WI38 (cell line): ENCODE measurements around the gene COL13A1.

Experiments used
- H3K4me3 ChIP-seq: 2 replicates; pipeline ENCODE4 v1.5.1; 2011; ENCODE audit warnings: low read depth, mild to moderate bottlenecking, control low read depth, low read length
- CTCF ChIP-seq: IDR thresholded peaks from 2 replicates; pipeline ENCODE4 v1.5.1; 2012; ENCODE audit warnings: low read depth, mild to moderate bottlenecking, control low read depth, low read length

Gene COL13A1

GRCh38 chr10:69893271-69893900 lies 91.7 kb downstream of the COL13A1 start:
- no peak overlapping the region for H3K4me3 ChIP-seq
- no peak for TF ChIP-seq CTCF

GRCh38 chr10:69894156-69894555 lies 92.5 kb downstream of the COL13A1 start:
- TF ChIP-seq CTCF, result no peak
- H3K4me3 ChIP-seq, result no peak overlapping the region

- no peak overlapping the region for H3K4me3 ChIP-seq
- no peak for TF ChIP-seq CTCF
These were observed 94.1 kb downstream of the COL13A1 start for GRCh38 chr10:69895759-69896158.

GRCh38 chr10:69896606-69897231 lies 95.0 kb downstream of the COL13A1 start:
- no peak for TF ChIP-seq CTCF
- no peak overlapping the region for H3K4me3 ChIP-seq

GRCh38 chr10:69897432-69897831 lies 95.7 kb downstream of the COL13A1 start:
- H3K4me3 ChIP-seq, result no peak overlapping the region
- TF ChIP-seq CTCF, result no peak

- TF ChIP-seq CTCF, result no peak
- H3K4me3 ChIP-seq, result no peak overlapping the region
These were observed 96.3 kb downstream of the COL13A1 start for GRCh38 chr10:69897999-69898398.

- H3K4me3 ChIP-seq, result no peak overlapping the region
- no peak for TF ChIP-seq CTCF
These were observed 96.8 kb downstream of the COL13A1 start for GRCh38 chr10:69898524-69898923.
